B cell (primary cell): ENCODE data around the gene DGKB. TPM values are rescaled to one million over a fixed set of nuclear protein-coding genes. Genes with fewer than 3 reads are reported as not detected.

Experiments
- ATAC-seq: fragments of 200-7000 bp; cut with Tn5 transposase; one replicate; pipeline ENCODE4 v1.10.0; 2021; ENCODE audit warnings: low read depth, mild to moderate bottlenecking, moderate number of reproducible peaks, moderate library complexity
- CTCF ChIA-PET: fragments of 350-600 bp; sonication (Branson Sonifier 250); formaldehyde crosslinking; loops from one replicate; lab custom pipeline; 2021; ENCODE audit warnings: antibody characterized with exemption, inconsistent platforms; lab: Charles Lee
- POLR2A ChIA-PET: fragments of 350-600 bp; sonication (Branson Sonifier 250); formaldehyde crosslinking; loops from one replicate; lab custom pipeline; 2021; ENCODE audit warnings: antibody characterized with exemption; lab: Charles Lee
- DNase-seq: peaks from one replicate; pipeline ENCODE4 v3.0.0; 2013
- H2AFZ ChIP-seq: 2 replicates; pipeline ENCODE4 v1.6.1; 2012; ENCODE audit warnings: mild to moderate bottlenecking, low read depth, low read length; ENCODE audit not compliant: insufficient read depth, poor library complexity, severe bottlenecking
- H3K27ac ChIP-seq, 2 donors: 1 replicate in 1 of 2; 2 replicates in 1 of 2; pipeline ENCODE4 v1.5.1; 2012 to 2013; ENCODE audit warnings: low read length in 2 of 2, mild to moderate bottlenecking in 2 of 2, moderate library complexity in 1 of 2
- H3K27me3 ChIP-seq, 4 experiments: fragments of 200-600 bp in 1 of 4; sonication (generic) in 1 of 4; replicated peaks in 1 of 4; 1 replicate in 2 of 4; 2 replicates in 2 of 4; pipeline versions ENCODE4 v1.6.1 to v1.7.0; 2013 to 2016; ENCODE audit warnings: low read length in 3 of 4, mild to moderate bottlenecking in 2 of 4, mixed read lengths in 1 of 4, moderate library complexity in 1 of 4; ENCODE audit not compliant: insufficient read depth in 4 of 4, control insufficient read depth in 3 of 4; ENCODE audit errors: control extremely low read depth in 1 of 4
- H3K36me3 ChIP-seq, 2 experiments: replicated peaks in 1 of 2; 1 replicate in 1 of 2; 2 replicates in 1 of 2; pipeline versions ENCODE4 v1.6.1 to v1.7.1; 2013; ENCODE audit warnings: low read length in 1 of 2; ENCODE audit not compliant: insufficient read depth in 2 of 2, control insufficient read depth in 1 of 2; ENCODE audit errors: control extremely low read depth in 1 of 2, extremely low read depth in 1 of 2
- H3K4me1 ChIP-seq, 2 donors: fragments of 200-600 bp in 1 of 2; sonication (generic) in 1 of 2; 1 replicate in 1 of 2; 2 replicates in 1 of 2; pipeline versions ENCODE4 v1.5.1 to v1.6.1; 2013 to 2017; ENCODE audit warnings: low read length in 2 of 2; ENCODE audit not compliant: control insufficient read depth in 2 of 2, insufficient read depth in 2 of 2
- H3K4me2 ChIP-seq: replicated peaks from 2 replicates; pipeline ENCODE3; 2012; ENCODE audit warnings: mild to moderate bottlenecking, low read depth, low read length; ENCODE audit not compliant: poor library complexity, severe bottlenecking
- H3K4me3 ChIP-seq, 5 experiments: fragments of 200-600 bp in 1 of 5; sonication (generic) in 1 of 5; 1 replicate in 3 of 5; 2 replicates in 2 of 5; pipeline versions ENCODE4 v1.5.1 to v1.7.0; 2011 to 2016; ENCODE audit warnings: low read length in 4 of 5, mild to moderate bottlenecking in 4 of 5, low read depth in 2 of 5, control low read depth in 1 of 5, moderate library complexity in 1 of 5; ENCODE audit not compliant: insufficient read depth in 1 of 5; ENCODE audit errors: control extremely low read depth in 1 of 5, extremely low read depth in 1 of 5
- H3K79me2 ChIP-seq: fragments of 200-600 bp; sonication (generic); one replicate; pipeline ENCODE4 v1.6.0; 2016; ENCODE audit warnings: low read length; ENCODE audit not compliant: control insufficient read depth, insufficient read depth
- H3K9ac ChIP-seq: fragments of 200-600 bp; sonication (generic); 2 replicates; pipeline ENCODE4 v1.6.1; 2017; ENCODE audit warnings: mild to moderate bottlenecking, low read length, moderate library complexity
- H3K9me3 ChIP-seq, 3 donors: one replicate each; pipeline versions ENCODE4 v1.6.1 to v1.7.1; 2013; ENCODE audit warnings: low read length in 2 of 3; ENCODE audit not compliant: control insufficient read depth in 2 of 3, insufficient read depth in 1 of 3; ENCODE audit errors: control extremely low read depth in 1 of 3
- H4K20me1 ChIP-seq: 2 replicates; pipeline ENCODE4 v1.6.0; 2012; ENCODE audit warnings: mild to moderate bottlenecking, low read length; ENCODE audit not compliant: insufficient read depth, control insufficient read depth, poor library complexity, severe bottlenecking
- H3K27ac Mint-ChIP-seq: one replicate; pipeline ENCODE4 v1.8.0; 2021; ENCODE audit warnings: mixed read lengths
- H3K27me3 Mint-ChIP-seq: one replicate; pipeline ENCODE4 v1.8.0; 2021; ENCODE audit warnings: mixed read lengths
- H3K4me1 Mint-ChIP-seq: one replicate; pipeline ENCODE4 v1.8.0; 2021; ENCODE audit warnings: mixed read lengths
- H3K4me3 Mint-ChIP-seq: one replicate; pipeline ENCODE4 v1.8.0; 2021; ENCODE audit warnings: mixed read lengths
- H3K9me3 Mint-ChIP-seq: one replicate; pipeline ENCODE4 v1.8.0; 2022; ENCODE audit warnings: mixed read lengths; ENCODE audit not compliant: insufficient read depth
- EZH2 ChIP-seq: IDR thresholded peaks from 2 replicates; pipeline ENCODE4 v1.6.1; 2012; ENCODE audit warnings: borderline replicate concordance, low read depth, mild to moderate bottlenecking, moderate library complexity, low read length; ENCODE audit not compliant: insufficient read depth, poor library complexity, severe bottlenecking
- whole genome bisulfite sequencing: methylation state at CpG from one replicate; pipeline ENCODE4 v1.1.5; 2013; ENCODE audit warnings: missing lambda C conversion rate; ENCODE audit not compliant: insufficient coverage; 5-methylcytosine and 5-hydroxymethylcytosine counted together
- intact Hi-C: fragments of 100-400 bp; cut with micrococcal nuclease; formaldehyde crosslinking; loops from one replicate; pipeline ENCODE4 v1.10.0; 2022
- polyA plus RNA-seq: library from polyadenylated mRNA; depleted of rRNA; stranded (reverse); fragments of >200 nt; gene quantifications from 2 replicates; pipeline ENCODE4 v1.2.3, GENCODE V29; 2012
- total RNA-seq, 2 donors: library from RNA; stranded (reverse); fragments of 120-200 nt in 1 of 2; gene quantifications; 1 replicate in 1 of 2; 2 replicates in 1 of 2; pipeline versions ENCODE4 v1.2.3 to v1.2.4, GENCODE V29; 2013 to 2022
- TF ChIP-seq, protein P1 (sequence below): fragments of 200-600 bp; IDR thresholded peaks from one replicate; pipeline ENCODE4 v1.8.0; 2022; ENCODE audit warnings: antibody characterized with exemption, mild to moderate bottlenecking

Gene DGKB
- total and polyA plus RNA-seq, 2 donors (not counting 1 experiment from before 2014, with no cell fraction given) = not detected

DNA sequence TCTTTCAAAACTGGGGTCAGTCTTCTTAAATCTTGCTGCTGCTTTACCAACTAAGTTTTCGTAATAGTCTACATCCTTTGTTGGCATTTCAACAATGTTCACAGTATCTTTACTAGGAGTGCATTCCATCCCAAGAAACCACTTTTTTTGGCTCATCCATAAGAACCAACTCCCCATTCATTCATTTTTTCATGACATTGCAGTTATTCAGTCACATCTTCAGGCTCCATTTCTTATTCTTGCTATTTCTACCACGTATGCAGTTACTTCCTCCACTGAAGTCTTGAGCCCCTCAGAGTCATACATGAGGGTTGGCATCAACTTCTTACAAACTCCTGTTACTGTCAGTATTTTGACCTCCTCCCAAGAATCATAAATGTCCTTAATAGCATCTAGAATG is 392.3 kb downstream of the DGKB start:
- no peak overlapping the region for H2AFZ ChIP-seq
- no peaks in the 10 kb centered on the region for H3K9me3 Mint-ChIP-seq
- TF ChIP-seq, protein P1, sequence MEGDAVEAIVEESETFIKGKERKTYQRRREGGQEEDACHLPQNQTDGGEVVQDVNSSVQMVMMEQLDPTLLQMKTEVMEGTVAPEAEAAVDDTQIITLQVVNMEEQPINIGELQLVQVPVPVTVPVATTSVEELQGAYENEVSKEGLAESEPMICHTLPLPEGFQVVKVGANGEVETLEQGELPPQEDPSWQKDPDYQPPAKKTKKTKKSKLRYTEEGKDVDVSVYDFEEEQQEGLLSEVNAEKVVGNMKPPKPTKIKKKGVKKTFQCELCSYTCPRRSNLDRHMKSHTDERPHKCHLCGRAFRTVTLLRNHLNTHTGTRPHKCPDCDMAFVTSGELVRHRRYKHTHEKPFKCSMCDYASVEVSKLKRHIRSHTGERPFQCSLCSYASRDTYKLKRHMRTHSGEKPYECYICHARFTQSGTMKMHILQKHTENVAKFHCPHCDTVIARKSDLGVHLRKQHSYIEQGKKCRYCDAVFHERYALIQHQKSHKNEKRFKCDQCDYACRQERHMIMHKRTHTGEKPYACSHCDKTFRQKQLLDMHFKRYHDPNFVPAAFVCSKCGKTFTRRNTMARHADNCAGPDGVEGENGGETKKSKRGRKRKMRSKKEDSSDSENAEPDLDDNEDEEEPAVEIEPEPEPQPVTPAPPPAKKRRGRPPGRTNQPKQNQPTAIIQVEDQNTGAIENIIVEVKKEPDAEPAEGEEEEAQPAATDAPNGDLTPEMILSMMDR = no peak
- TF ChIP-seq EZH2 = no peak
- no peaks in the 10 kb centered on the region for H3K36me3 ChIP-seq
- H4K20me1 ChIP-seq = no peaks in the 10 kb centered on the region
- H3K27ac Mint-ChIP-seq = no peak overlapping the region
- DNase-seq = no peak
- no peak overlapping the region for H3K4me2 ChIP-seq
- no peaks in the 10 kb centered on the region for H3K79me2 ChIP-seq
- ATAC-seq = no peak
- H3K9ac ChIP-seq = no peak overlapping the region
- H3K4me3 ChIP-seq = no peak overlapping the region
- no peak overlapping the region for H3K27ac ChIP-seq
- no peaks in the 10 kb centered on the region for H3K4me1 ChIP-seq
- 83% methylated on average over 2 of the region's 2 CpGs for WGBS
- H3K27me3 Mint-ChIP-seq = no peaks in the 10 kb centered on the region
- no peaks in the 10 kb centered on the region for H3K27me3 ChIP-seq
- POLR2A ChIA-PET = no interaction called here
- H3K4me1 Mint-ChIP-seq = no peaks in the 10 kb centered on the region
- CTCF ChIA-PET = no interaction called here
- intact Hi-C loops = no loop called here
- peaks cover 0 to 6% (median 0%) of the 10 kb centered on the region in 3 donors for H3K9me3 ChIP-seq
- H3K4me3 Mint-ChIP-seq = no peak overlapping the region

DNA sequence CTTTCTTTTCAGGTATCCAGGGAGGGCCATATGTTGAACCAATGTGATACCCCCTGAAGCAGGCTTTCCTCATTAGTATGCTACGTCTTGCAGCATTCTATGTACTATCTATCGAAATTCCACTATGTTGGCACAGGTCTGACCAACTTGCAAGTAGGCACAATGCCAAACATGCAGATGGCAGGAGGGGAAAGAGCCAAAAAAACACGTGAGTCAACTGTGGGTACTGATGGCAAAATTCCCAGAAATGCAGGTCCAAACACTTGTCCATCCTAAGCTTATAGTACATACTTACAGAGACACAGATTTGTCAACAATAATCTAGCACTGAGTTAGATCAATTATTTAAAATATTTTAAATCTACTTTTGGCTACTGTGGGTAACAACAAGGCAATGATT is 394.9 kb downstream of the DGKB start:
- no peaks in the 10 kb centered on the region for H3K4me1 ChIP-seq
- POLR2A ChIA-PET = no interaction called here
- ATAC-seq = no peak
- no peak overlapping the region for H3K27ac ChIP-seq
- DNase-seq = no peak
- H3K27ac Mint-ChIP-seq = no peak overlapping the region
- H3K4me1 Mint-ChIP-seq = no peaks in the 10 kb centered on the region
- H3K9me3 Mint-ChIP-seq = no peaks in the 10 kb centered on the region
- TF ChIP-seq, protein P1 = no peak
- TF ChIP-seq EZH2 = no peak
- CTCF ChIA-PET = no interaction called here
- no peaks in the 10 kb centered on the region for H3K27me3 ChIP-seq
- H3K4me3 ChIP-seq = no peak overlapping the region
- no peak overlapping the region for H2AFZ ChIP-seq
- intact Hi-C loops = no loop called here
- no peaks in the 10 kb centered on the region for H3K27me3 Mint-ChIP-seq
- H3K4me2 ChIP-seq = no peak overlapping the region
- no peaks in the 10 kb centered on the region for H3K36me3 ChIP-seq
- H3K79me2 ChIP-seq = no peaks in the 10 kb centered on the region
- peaks cover 0 to 6% (median 0%) of the 10 kb centered on the region in 3 donors for H3K9me3 ChIP-seq
- no peak overlapping the region for H3K4me3 Mint-ChIP-seq
- H4K20me1 ChIP-seq = no peaks in the 10 kb centered on the region
- H3K9ac ChIP-seq = no peak overlapping the region
- no CpG with 5 or more reads among the region's 3 CpGs for WGBS
